ENCODE data around the gene CRX.
"Not testable (repeated sequence)": the region's sequence is repeated elsewhere in the genome, so short reads cannot be mapped to it uniquely, and the experiment has no call there.

Gene CRX

GRCh38 chr19:47860602-47861297 is 39.0 kb downstream of the CRX start:
- no peak for DNase-seq

- no peak for DNase-seq
These were observed 39.9 kb downstream of the CRX start for GRCh38 chr19:47861630-47862029.

GRCh38 chr19:47863514-47863936 is 41.8 kb downstream of the CRX start:
- peak; percentile 93 to 94 for DNase-seq

GRCh38 chr19:47865166-47865565 is 43.4 kb downstream of the CRX start:
- DNase-seq = no peak

GRCh38 chr19:47878906-47879305 is 57.2 kb downstream of the CRX start:
- DNase-seq = no peak

- not testable (repeated sequence) for DNase-seq
These were observed 57.6 kb downstream of the CRX start for GRCh38 chr19:47879385-47879784.

- DNase-seq = no peak
These were observed 60.0 kb downstream of the CRX start for GRCh38 chr19:47881757-47882156.

- DNase-seq = no peak
These were observed 61.2 kb downstream of the CRX start for GRCh38 chr19:47882890-47883289.

- no peak for DNase-seq
These were observed 63.3 kb downstream of the CRX start for GRCh38 chr19:47885067-47885463.

GRCh38 chr19:47886010-47886559 is 64.3 kb downstream of the CRX start, which contains the start of gene SULT2A1:
Gene SULT2A1 (minus strand): TSS chr19:47886315. CDS start chr19:47886257, 58 bp downstream.
- DNase-seq = no peak

GRCh38 chr19:47890865-47891621 is 69.3 kb downstream of the CRX start:
- no peak for DNase-seq

- no peak for DNase-seq
These were observed 69.8 kb downstream of the CRX start for GRCh38 chr19:47891622-47891922.

- no peak for DNase-seq
These were observed 70.4 kb downstream of the CRX start for GRCh38 chr19:47891923-47892666.

Data from stimulated activated CD4-positive, alpha-beta T cell treated with anti-CD3 and anti-CD28 coated beads, Interleukin-2, amount 100 ng/mL, for 24 hours (primary cell).